Inferior parietal cortex (tissue), 1 donor: ENCODE results near the gene CDK13.
A peak's percentile ranks its signal among the peaks of the same experiment; 100 is the strongest.

ENCODE experiments used
- DNase-seq: peaks from one replicate; pipeline ENCODE4 v3.0.0-alpha.2; 2016; ENCODE audit errors: extremely low spot score

CDK13 gene

GRCh38 chr7:40008223-40008815 lies 58.3 kb downstream of the CDK13 start:
- DNase-seq, result no peak

- no peak for DNase-seq
Measured at GRCh38 chr7:40009301-40009700, 59.2 kb downstream of the CDK13 start.

GRCh38 chr7:40014376-40014775 lies 64.3 kb downstream of the CDK13 start:
- DNase-seq, result no peak

- peak; percentile 42 for DNase-seq
Measured at GRCh38 chr7:40015790-40016296, 65.8 kb downstream of the CDK13 start.

GRCh38 chr7:40019558-40019957 lies 69.5 kb downstream of the CDK13 start:
- DNase-seq, result no peak

- no peak for DNase-seq
Measured at GRCh38 chr7:40024048-40024447, 74.0 kb downstream of the CDK13 start.

- no peak for DNase-seq
Measured at GRCh38 chr7:40024841-40025240, 74.8 kb downstream of the CDK13 start.

- DNase-seq, result no peak
Measured at GRCh38 chr7:40027545-40027944, 77.5 kb downstream of the CDK13 start.

GRCh38 chr7:40033826-40034225 lies 83.8 kb downstream of the CDK13 start:
- DNase-seq, result no peak

- no peak for DNase-seq
Measured at GRCh38 chr7:40041456-40041855, 91.4 kb downstream of the CDK13 start.

GRCh38 chr7:40043164-40043563 lies 93.1 kb downstream of the CDK13 start:
- DNase-seq, result no peak

GRCh38 chr7:40047661-40048060 lies 97.6 kb downstream of the CDK13 start:
- DNase-seq, result no peak

GRCh38 chr7:40057292-40057691 lies 107.2 kb downstream of the CDK13 start:
- DNase-seq, result no peak

GRCh38 chr7:40058026-40058425 lies 108.0 kb downstream of the CDK13 start:
- DNase-seq, result no peak

GRCh38 chr7:40058636-40059035 lies 108.6 kb downstream of the CDK13 start:
- no peak for DNase-seq

- no peak for DNase-seq
Measured at GRCh38 chr7:40059057-40059456, 109.0 kb downstream of the CDK13 start.

GRCh38 chr7:40072268-40072667 lies 122.2 kb downstream of the CDK13 start:
- no peak for DNase-seq

GRCh38 chr7:40073239-40073638 lies 123.2 kb downstream of the CDK13 start:
- no peak for DNase-seq

- DNase-seq, result no peak
Measured at GRCh38 chr7:40077849-40078248, 127.8 kb downstream of the CDK13 start.

- DNase-seq, result no peak
Measured at GRCh38 chr7:40092182-40092581, 142.1 kb downstream of the CDK13 start.

- no peak for DNase-seq
Measured at GRCh38 chr7:40093631-40094350, 143.7 kb downstream of the CDK13 start.

- no peak for DNase-seq
Measured at GRCh38 chr7:40095230-40095629, 145.2 kb downstream of the CDK13 start.

GRCh38 chr7:40095695-40096327 lies 145.8 kb downstream of the CDK13 start:
- no peak for DNase-seq
